SK-N-SH treated with all-trans-retinoic acid at 6 μM for 48 hours (cell line): ENCODE measurements around the gene RIC8B.

Source experiments
- ATAC-seq: fragments of 200-7000 bp; cut with Tn5 transposase; 3 replicates; pipeline ENCODE4 v1.9.1; 2020; ENCODE audit warnings: mild to moderate bottlenecking, moderate library complexity
- ARNTL ChIP-seq: fragments of 450-650 bp; formaldehyde crosslinking; IDR thresholded peaks from 2 replicates; pipeline ENCODE4 v1.5.0; 2020; ENCODE audit warnings: low read depth, mild to moderate bottlenecking, moderate library complexity, borderline replicate concordance
- BACH2 ChIP-seq: fragments of 250-450 bp; sonication (Bioruptor Pico); IDR thresholded peaks from 2 replicates; pipeline ENCODE4 v1.9.0; 2021; ENCODE audit warnings: mild to moderate bottlenecking, borderline replicate concordance
- CSDC2 ChIP-seq: fragments of 250-450 bp; sonication (Bioruptor Pico); IDR thresholded peaks from 2 replicates; pipeline ENCODE4 v1.5.0; 2020; ENCODE audit warnings: mild to moderate bottlenecking, moderate library complexity
- CSRNP3 ChIP-seq: fragments of 250-450 bp; sonication (Bioruptor Pico); IDR thresholded peaks from 2 replicates; pipeline ENCODE4 v1.5.1; 2021; ENCODE audit warnings: mild to moderate bottlenecking, moderate library complexity
- ESRRG ChIP-seq: fragments of 250-450 bp; sonication (Bioruptor Pico); IDR thresholded peaks from 2 replicates; pipeline ENCODE4 v1.6.1; 2021; ENCODE audit warnings: mild to moderate bottlenecking
- GLIS3 ChIP-seq: fragments of 250-450 bp; sonication (Bioruptor Pico); IDR thresholded peaks from 2 replicates; pipeline ENCODE4 v1.5.0; 2020; ENCODE audit warnings: mild to moderate bottlenecking, moderate library complexity
- ISL1 ChIP-seq: fragments of 250-450 bp; sonication (Bioruptor Pico); IDR thresholded peaks from 2 replicates; pipeline ENCODE4 v2.1.2; 2022; ENCODE audit warnings: mild to moderate bottlenecking, moderate library complexity
- OSR1 ChIP-seq: fragments of 250-450 bp; sonication (Bioruptor Pico); IDR thresholded peaks from 2 replicates; pipeline ENCODE4 v1.8.0; 2022; ENCODE audit warnings: moderate library complexity, mild to moderate bottlenecking, inconsistent platforms
- PATZ1 ChIP-seq: fragments of 250-450 bp; sonication (Bioruptor Pico); IDR thresholded peaks from 2 replicates; pipeline ENCODE4 v1.8.0; 2020; ENCODE audit warnings: mild to moderate bottlenecking, moderate library complexity, borderline replicate concordance
- POU6F1 ChIP-seq: fragments of 250-450 bp; sonication (Bioruptor Pico); IDR thresholded peaks from 2 replicates; pipeline ENCODE4 v1.8.0; 2021; ENCODE audit warnings: low read depth, mild to moderate bottlenecking, moderate library complexity, borderline replicate concordance
- RARB ChIP-seq: fragments of 250-450 bp; sonication (Bioruptor Pico); IDR thresholded peaks from 2 replicates; pipeline ENCODE4 v1.8.0; 2021; ENCODE audit warnings: mild to moderate bottlenecking, moderate library complexity
- SNAI2 ChIP-seq: fragments of 250-450 bp; sonication (Bioruptor Pico); IDR thresholded peaks from 2 replicates; pipeline ENCODE4 v1.5.0; 2020; ENCODE audit warnings: mild to moderate bottlenecking, moderate library complexity
- TCF4 ChIP-seq: fragments of 250-450 bp; sonication (Bioruptor Pico); IDR thresholded peaks from 2 replicates; pipeline ENCODE4 v1.8.0; 2021; ENCODE audit warnings: mild to moderate bottlenecking, moderate library complexity, borderline replicate concordance
- TOX ChIP-seq: fragments of 250-450 bp; sonication (Bioruptor Pico); IDR thresholded peaks from 2 replicates; pipeline ENCODE4 v1.8.0; 2021; ENCODE audit warnings: mild to moderate bottlenecking, moderate library complexity, borderline replicate concordance
- ZC3H10 ChIP-seq: fragments of 250-450 bp; sonication (Bioruptor Pico); IDR thresholded peaks from 2 replicates; pipeline ENCODE4 v1.5.1; 2021; ENCODE audit warnings: mild to moderate bottlenecking, moderate library complexity
- ZFP3 ChIP-seq: fragments of 250-450 bp; sonication (Bioruptor Pico); IDR thresholded peaks from 2 replicates; pipeline ENCODE4 v1.5.0; 2020; ENCODE audit warnings: mild to moderate bottlenecking, moderate library complexity
- ZFP30 ChIP-seq: fragments of 450-650 bp; formaldehyde crosslinking; IDR thresholded peaks from 2 replicates; pipeline ENCODE4 v1.5.0; 2022; ENCODE audit warnings: mild to moderate bottlenecking, moderate library complexity
- ZNF565 ChIP-seq: fragments of 450-650 bp; formaldehyde crosslinking; conservative IDR thresholded peaks from 2 replicates; pipeline ENCODE4 v1.5.0; 2020; ENCODE audit warnings: low read depth, mild to moderate bottlenecking, moderate library complexity
- ZNF70 ChIP-seq: fragments of 450-650 bp; formaldehyde crosslinking; IDR thresholded peaks from 2 replicates; pipeline ENCODE4 v1.5.0; 2020; ENCODE audit warnings: mild to moderate bottlenecking, moderate library complexity
- ZNF8 ChIP-seq: fragments of 450-650 bp; formaldehyde crosslinking; IDR thresholded peaks from 2 replicates; pipeline ENCODE4 v1.5.0; 2020; ENCODE audit warnings: mild to moderate bottlenecking, moderate library complexity
- TF ChIP-seq, protein P1 (sequence below): fragments of 250-450 bp; sonication (Bioruptor Pico); IDR thresholded peaks from 2 replicates; pipeline ENCODE4 v1.5.0; 2020; ENCODE audit warnings: mild to moderate bottlenecking, moderate library complexity
- TF ChIP-seq, protein P2 (sequence below): fragments of 250-450 bp; sonication (Bioruptor Pico); IDR thresholded peaks from 2 replicates; pipeline ENCODE4 v1.5.1; 2020; ENCODE audit warnings: low read depth, mild to moderate bottlenecking, moderate library complexity

RIC8B gene

GRCh38 chr12:106889326-106889725, 114.8 kb downstream of the RIC8B start:
- no peak for ATAC-seq
- TF ChIP-seq CSDC2 (CRISPR knock-in tag) (no peak), ZNF70 (no peak), GLIS3 (CRISPR knock-in tag) (no peak), OSR1 (no peak), ZC3H10 (CRISPR knock-in tag) (no peak), RARB (CRISPR knock-in tag) (no peak), ARNTL (no peak), ESRRG (CRISPR knock-in tag) (no peak), ISL1 (CRISPR knock-in tag) (no peak), TCF4 (CRISPR knock-in tag) (no peak), TOX (CRISPR knock-in tag) (no peak), SNAI2 (CRISPR knock-in tag) (no peak), ZFP30 (no peak), ZFP3 (CRISPR knock-in tag) (no peak), ZNF565 (CRISPR knock-in tag) (no peak), BACH2 (CRISPR knock-in tag) (no peak), POU6F1 (no peak), CSRNP3 (CRISPR knock-in tag) (no peak)
- TF ChIP-seq, protein P1, sequence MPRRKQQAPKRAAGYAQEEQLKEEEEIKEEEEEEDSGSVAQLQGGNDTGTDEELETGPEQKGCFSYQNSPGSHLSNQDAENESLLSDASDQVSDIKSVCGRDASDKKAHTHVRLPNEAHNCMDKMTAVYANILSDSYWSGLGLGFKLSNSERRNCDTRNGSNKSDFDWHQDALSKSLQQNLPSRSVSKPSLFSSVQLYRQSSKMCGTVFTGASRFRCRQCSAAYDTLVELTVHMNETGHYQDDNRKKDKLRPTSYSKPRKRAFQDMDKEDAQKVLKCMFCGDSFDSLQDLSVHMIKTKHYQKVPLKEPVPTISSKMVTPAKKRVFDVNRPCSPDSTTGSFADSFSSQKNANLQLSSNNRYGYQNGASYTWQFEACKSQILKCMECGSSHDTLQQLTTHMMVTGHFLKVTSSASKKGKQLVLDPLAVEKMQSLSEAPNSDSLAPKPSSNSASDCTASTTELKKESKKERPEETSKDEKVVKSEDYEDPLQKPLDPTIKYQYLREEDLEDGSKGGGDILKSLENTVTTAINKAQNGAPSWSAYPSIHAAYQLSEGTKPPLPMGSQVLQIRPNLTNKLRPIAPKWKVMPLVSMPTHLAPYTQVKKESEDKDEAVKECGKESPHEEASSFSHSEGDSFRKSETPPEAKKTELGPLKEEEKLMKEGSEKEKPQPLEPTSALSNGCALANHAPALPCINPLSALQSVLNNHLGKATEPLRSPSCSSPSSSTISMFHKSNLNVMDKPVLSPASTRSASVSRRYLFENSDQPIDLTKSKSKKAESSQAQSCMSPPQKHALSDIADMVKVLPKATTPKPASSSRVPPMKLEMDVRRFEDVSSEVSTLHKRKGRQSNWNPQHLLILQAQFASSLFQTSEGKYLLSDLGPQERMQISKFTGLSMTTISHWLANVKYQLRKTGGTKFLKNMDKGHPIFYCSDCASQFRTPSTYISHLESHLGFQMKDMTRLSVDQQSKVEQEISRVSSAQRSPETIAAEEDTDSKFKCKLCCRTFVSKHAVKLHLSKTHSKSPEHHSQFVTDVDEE (CRISPR knock-in tag), result no peak
- TF ChIP-seq, protein P2, sequence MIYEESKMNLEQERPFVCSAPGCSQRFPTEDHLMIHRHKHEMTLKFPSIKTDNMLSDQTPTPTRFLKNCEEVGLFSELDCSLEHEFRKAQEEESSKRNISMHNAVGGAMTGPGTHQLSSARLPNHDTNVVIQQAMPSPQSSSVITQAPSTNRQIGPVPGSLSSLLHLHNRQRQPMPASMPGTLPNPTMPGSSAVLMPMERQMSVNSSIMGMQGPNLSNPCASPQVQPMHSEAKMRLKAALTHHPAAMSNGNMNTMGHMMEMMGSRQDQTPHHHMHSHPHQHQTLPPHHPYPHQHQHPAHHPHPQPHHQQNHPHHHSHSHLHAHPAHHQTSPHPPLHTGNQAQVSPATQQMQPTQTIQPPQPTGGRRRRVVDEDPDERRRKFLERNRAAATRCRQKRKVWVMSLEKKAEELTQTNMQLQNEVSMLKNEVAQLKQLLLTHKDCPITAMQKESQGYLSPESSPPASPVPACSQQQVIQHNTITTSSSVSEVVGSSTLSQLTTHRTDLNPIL, result no peak
- TF ChIP-seq, all 23 proteins: peak for 0

DNA sequence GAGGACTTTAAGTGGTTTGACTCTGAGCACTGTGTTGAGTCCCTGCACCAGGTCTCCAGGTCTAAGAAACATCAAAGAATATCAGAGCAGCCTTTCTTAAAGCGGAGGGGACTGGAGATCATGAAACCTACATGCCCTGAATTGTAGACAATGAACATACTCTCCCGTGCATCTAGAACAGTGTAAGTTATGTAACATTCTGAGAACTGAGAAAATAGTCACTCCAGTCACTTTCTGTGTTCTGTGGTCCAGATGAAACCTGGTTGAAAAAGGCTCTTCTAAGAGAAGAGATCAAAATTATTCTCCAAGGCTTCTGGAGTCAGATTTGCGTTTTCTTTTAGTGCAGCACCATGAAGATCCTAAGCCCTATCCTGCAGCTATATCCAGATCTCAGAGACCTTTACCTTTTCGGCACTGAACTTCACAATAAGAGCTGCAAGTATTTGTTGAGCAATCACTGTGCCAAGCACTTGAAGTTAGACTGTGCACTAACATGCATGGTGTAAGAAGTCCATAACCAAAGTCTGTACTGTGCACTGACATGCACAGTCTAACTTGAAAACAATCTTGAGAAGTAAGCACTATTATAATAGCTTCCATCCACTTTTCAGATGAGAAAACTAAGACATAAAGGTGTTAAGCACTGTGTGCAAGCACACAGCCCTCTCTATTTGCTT, 115.6 kb downstream of the RIC8B start:
- ATAC-seq, result no peak
- TF ChIP-seq TCF4 (CRISPR knock-in tag) (no peak), POU6F1 (no peak), ARNTL (no peak), ZNF8 (no peak), ESRRG (CRISPR knock-in tag) (no peak), TOX (CRISPR knock-in tag) (no peak)

DNA sequence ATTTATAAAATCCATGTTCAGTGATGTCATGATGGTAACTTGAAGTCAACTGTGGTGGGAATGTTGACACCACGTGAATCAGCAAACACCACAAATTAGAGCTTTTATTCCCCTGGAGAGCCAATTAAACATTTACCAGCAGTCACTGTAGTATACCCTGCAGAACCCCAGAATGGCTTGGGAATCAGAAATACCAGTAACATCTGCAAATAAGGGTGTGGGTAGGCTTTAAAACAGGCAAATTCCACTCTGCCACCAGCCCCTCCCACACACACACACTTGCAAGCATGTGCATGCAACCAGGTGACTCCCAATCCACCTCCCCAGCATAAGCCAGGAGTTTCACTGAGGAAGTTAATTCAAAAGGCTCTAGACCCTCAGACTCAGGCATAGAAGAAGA, 117.6 kb downstream of the RIC8B start:
- TF ChIP-seq CSDC2 (CRISPR knock-in tag) (no peak), TOX (CRISPR knock-in tag) (no peak), ESRRG (CRISPR knock-in tag) (no peak), ZNF70 (no peak), RARB (CRISPR knock-in tag) (no peak), ZFP30 (no peak), PATZ1 (no peak), ZFP3 (CRISPR knock-in tag) (no peak), GLIS3 (CRISPR knock-in tag) (no peak)
- no peak for ATAC-seq
